GM19468 (cell line): ENCODE measurements around the gene VWA3B.

Source experiments
- ATAC-seq: cut with Tn5 transposase; IDR thresholded peaks from one replicate; pipeline ENCODE4 v1.9.1; 2021; ENCODE audit warnings: mild to moderate bottlenecking, moderate library complexity, moderate number of reproducible peaks; ENCODE audit not compliant: unreplicated experiment; ENCODE audit errors: extremely low read depth

VWA3B gene

DNA sequence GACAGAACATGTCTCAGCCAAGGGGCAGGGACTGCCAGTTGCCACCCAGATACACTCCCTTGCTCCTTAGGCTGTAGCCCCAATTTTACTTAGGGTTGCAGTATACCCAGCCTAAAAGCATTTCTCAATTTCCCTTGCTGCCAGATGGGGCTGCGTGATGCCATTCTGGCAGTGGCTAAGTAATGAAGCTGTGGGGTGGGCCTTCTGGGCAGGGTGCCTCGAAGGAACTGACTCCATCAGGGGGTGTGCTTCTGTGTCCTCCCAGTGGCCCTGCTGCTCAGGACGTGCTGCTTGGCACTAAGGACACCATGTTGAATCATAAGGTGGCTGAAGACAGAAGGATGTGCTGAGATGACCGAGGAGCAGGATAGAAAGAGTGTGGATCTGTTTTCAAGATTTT, 74.2 kb downstream of the VWA3B start:
- no peak for ATAC-seq

DNA sequence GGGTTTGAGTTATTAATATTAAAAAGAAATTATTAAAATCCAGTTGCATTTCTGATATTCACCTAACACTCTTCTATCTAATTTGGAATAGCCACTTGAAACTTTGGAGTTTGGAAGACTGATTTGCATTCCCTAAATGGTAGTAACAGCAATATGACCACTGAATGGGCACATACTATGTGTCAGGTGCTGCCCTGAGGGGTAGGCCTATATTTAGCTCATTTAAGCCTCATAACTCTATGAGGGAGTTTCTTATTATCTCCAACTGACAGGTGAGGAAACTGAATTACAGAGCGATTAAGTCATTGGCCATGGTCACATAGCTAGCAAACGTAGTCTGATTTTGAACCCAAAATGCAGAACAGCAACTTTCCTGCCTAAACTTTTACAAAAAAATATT, 77.3 kb downstream of the VWA3B start:
- no peak for ATAC-seq

DNA sequence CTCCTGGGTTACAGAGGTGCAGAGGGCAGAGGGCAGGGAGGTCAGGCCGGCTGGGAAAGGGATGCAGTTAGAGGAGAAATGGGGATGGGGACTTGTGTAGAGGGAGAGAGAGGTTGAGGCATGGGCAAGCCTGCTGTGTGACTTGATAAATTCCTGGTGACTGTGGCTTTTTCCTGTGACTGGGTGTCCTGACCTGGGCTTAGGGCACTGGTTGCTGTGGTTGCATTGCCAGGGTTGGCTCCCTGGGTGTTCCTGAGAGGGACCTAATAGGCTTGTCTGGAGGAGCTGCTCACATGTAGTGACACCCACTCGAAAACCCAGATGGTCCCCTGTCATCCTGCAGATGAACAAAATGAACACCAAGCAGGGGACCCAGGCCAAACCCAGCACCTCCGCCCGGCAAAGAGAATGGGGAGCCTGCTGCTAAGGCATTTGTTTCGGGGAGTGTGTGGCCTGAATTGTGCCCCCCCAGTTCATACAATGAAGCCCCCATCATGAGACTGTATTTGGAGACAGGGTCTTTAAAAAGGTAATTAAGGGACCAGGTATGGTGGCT, 78.6 kb downstream of the VWA3B start:
- ATAC-seq: no peak

DNA sequence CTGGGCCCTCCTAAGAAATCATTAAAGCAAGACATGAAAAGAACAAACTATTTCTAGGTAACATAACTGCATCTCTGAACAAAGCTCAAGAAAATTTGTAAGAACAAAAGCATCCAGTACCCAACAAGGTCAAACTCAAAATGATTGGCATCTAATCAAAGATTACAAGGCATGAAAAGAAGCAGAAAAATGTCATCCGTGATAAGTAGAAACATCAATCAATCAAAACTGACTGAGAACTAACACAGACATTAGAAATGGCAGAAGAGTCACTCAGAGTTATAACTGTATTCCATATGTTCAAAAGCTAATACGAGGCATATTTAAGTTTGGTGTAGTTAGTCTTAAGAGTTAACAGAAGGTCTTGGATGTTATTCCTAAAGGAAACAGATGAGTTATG, 80.9 kb downstream of the VWA3B start:
- ATAC-seq: no peak

DNA sequence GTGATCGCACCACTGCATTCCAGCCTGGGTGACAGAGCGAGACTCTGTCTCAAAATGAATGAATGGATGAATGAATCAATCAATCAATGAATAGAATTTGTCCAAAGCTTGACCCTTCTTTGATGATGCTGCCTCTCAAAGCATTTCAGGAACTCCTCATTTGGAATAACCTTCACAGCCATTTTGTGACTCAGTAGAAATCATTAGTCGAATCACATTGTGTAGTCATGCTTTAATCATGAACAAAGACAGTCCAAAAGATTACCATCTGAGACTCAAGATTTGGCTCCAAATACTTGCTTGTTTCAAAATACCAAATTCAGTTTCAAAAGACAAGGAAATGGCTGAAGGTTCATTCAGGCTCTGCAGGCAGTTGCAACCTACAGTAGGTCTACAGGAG, 83.1 kb downstream of the VWA3B start:
- ATAC-seq: no peak

DNA sequence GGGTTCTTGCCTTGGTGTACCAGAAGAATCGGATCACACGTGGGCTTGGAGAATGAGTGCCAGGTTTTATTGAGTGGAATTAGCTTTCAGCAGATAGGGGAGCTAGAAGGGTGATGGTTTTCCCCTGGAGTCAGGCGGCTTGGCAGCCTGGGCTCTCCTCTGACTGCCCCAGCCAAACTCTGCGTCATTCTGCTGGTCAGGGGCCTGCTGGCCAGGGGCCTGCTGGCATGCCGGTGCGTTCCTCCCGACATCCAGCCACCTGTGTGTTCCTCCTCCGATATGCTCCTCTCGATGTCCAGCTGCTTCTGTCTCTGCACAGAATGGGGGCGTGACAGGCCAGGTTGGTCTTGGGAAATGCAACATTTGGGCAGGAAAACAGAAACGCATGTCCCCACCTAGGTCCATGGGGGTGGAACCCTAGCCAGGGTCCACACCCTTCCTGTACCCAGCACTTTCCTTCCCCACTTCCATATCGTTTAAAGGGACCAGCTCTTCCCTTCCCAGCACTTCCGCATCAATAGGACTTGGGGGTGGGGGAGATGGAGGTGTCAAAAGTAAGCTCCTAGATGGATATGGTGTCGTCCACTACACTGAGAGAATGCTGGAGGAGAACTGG, 85.3 kb downstream of the VWA3B start:
- no peak for ATAC-seq

DNA sequence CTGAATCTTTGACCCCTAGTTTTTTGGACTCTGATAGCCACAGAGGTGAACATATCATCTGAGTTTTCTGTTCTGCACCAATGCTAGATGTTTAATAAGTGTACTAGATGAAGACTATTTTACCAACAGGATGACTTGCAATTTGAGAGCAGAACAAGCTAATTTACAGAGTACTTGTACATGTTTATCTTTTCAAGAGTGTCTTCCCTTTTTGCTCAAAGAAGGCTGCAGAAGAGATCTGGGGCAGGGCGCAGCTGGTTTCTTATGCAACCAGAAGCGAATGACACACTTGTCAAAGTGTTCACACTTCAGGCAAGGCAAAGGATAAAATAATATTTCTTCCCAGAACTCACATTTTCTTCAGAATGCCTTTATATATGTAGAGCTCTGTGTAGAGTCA, 86.0 kb downstream of the VWA3B start:
- ATAC-seq: no peak

DNA sequence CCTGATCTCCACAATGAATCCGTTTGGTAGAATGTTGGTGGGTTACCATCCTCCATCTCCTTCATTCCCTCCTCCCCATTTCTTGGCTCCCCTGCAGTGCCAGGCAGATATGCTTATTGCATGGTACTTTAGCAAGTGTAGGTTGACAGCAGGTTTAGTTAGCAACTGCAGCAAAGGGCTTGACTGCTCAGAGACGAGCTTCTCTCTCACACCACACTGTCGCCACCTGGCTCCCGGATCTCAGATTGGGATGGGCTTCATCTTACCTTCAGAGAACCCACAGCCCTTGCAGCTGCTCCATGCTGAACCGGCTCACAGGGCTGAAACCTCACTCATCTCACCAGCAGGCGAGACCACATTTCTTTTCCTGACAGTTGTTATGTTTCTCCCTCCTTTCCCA, 88.8 kb downstream of the VWA3B start:
- ATAC-seq: no peak

DNA sequence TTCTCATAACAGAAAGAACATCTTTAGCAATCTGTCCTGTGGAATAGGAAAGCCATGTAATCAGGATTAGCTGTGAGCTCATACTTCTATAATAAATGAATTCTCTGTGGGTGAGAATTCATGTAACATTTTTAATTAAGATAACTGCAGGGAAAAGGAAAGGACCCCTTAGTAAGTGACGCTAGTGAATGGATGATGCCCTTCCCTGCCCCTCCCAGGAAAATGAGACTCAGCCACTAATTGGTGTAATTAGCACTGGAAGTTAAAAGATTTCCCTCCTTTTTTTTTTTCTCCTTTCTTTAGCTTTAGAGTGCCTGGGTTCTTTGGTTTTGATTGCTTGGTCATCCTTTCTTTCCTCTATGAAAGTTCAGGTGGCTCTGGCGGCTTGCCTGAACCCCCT, 90.3 kb downstream of the VWA3B start:
- ATAC-seq: no peak

DNA sequence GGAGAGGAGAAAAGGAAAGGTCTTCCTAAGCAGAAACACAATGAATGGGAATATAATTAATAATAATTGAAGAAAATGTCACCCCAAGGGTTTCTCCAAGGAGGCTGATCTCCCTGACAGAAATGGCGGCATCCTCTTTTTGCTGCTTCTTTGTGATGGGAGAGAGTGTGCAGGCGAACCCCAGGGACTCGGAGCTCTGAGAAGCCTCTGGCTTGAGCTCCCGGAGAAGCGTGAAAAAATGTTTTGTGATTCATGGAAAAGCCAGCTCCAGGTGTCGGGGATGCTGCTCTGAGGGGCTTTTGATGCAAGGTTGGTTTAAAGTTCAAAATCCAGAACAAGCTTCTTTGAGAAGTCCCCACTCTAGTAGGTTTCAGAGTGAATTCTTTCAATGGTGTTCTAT, 91.0 kb downstream of the VWA3B start:
- ATAC-seq: no peak

DNA sequence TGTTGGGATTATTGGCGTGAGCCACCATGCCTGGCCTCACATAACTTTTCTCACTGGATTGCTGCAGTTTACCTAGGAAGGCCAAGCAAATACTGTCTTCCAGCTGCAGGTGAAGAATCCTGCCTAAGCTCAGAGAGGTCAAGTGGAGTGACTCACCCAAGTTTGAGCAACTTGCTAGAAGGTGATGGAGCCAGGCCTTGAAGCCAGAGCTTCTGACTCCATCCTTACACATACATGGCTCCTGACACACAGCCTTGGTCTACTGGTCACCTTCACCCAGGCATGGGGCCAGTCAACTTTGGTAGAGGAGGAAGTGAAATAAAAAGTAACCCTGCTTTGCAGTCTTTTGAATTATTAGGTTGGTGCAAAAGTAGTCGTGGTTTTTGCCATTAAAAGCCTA, 93.5 kb downstream of the VWA3B start:
- ATAC-seq: no peak

DNA sequence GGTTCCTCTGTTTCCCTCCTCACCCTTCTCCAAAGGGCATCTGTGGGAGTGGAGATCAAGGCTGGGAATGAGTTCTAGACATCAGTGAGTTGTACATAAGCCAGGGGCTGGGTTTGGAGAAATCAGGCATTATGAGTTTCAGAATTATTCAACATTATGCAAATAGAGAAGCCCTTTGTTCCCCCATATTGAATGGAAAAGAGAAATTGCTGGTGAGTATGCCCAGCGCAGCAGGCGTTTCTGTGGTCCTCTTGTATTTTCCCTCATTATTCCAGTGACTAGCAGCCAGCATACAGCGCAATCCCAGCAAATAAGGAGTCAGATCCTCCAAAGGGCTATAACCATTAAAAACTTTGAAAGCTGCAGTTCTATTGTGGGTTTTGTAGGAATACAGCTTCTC, 94.4 kb downstream of the VWA3B start:
- ATAC-seq: no peak

DNA sequence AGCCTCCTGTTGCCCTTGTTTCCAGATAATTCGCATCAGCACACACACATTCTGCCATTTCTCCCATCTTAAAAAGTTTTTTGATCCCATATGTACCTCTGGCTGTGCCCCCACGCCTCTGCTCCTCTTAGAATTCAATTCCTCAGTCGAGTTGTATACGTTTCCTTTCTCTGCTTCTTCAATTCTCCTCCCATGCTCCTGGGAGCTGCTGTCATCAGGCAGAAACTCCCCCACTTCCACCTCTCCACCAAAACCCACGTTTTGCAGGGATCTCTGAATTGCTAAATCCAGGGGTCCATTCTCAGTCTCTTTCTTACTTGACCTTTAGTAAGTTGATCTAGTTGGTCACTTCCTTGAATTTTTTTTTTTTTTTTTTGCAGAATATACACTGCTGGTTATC, 98.8 kb downstream of the VWA3B start:
- no peak for ATAC-seq

DNA sequence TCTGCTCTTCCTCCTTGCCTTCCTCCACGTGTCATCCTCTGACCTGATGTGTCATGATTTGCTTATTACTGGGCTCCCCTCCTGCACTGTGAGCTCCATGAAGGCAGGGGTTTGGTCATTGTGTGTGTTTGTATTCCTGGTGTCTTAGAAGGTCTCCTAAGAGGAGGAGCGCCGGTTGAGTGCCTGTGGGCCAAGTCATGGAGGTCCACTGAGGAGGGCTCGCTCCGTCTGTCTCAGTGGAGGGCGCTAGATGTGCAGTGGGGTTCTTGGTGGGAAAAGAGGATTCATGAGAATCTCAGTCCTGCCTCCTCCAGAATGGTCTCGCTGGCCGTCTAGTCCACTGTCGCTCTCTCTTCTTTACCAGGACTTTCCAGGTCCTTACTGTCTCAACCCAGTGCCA, 100.2 kb downstream of the VWA3B start:
- no peak for ATAC-seq

DNA sequence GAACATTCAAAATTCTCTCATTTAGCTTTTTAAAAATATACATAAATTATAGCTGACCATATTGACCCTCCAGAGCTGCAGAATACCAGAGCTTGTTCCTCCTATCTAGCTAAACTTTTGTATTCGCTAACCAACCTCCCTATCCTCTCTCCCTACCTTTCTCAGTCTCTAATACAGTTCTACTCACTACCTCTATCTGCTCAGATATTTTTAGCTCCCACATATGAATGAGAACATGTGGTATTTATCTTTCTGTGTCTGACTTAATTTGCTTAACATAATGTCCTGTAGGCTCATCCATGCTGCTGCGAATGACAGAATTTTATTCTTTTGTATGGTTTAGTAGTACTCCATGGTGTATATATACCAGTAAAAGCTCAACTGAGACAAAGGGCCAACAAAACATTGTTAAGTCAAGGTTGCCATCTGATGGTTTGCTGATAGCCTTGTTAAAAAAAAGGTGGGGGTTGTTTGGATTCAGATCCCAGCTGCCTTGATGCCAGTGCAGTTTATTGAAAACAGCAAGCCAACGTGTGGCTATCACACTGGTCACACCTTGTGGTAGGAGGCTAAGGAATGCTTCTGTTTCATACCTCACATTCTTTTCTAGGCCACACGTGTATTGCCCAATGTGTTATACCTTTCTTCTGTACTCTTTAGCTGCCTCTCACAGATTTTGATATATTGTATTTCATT, 101.5 kb downstream of the VWA3B start:
- no peak for ATAC-seq

DNA sequence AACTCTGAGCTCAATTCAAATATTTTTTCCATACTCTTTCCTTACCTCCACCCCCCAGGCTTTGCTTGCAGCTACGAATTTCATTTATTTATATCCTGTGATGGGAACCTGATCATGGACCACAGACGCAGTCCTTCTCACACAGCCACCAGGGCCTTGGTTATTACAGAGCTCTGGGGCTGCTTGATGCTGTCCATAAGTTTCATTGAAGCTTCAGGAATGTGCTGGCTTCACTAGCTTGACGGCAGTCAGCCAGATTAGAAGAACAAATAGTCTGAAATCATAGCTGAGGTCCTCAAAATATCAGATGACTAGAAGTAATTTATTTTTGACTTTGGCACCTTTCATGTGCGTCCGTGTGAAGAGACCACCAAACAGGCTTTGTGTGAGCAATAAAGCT, 104.9 kb downstream of the VWA3B start:
- ATAC-seq: no peak

DNA sequence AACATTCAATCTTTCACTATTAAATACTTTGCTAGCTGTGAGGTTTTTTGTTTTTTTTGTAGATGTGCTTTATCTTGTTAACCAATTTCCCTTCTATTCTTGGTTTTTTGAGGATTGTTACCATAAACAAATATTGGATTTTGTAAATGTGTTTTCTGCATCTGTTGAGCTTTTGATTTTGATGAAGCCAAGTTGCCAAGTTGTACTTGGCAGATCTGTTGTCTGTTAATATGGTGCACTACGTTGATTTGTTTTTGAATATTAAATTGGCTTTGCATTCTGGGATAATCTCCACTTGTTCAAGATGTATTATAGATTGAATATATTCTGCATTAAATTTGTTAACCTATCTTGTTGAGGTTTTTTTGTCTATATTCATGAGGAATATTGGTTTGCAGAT, 114.6 kb downstream of the VWA3B start:
- ATAC-seq: no peak

DNA sequence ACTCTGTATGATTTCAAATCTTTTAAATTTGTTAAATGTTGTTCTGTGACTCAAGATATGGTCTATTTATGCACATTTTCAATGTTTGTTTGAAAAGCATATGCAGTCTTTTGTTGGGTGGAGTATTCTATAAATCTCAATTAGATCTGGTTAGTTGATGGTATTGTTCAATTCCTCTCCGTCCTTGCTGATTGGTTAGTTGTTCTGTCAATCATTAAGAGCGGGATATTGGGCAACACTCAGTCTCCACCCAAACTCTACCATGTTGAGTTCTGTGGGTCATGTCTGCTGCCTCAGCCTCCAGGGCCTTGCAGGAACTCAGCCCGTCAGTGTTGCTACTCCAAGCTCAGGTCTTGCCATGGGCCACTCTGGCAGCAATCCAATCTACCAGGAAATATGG, 118.9 kb downstream of the VWA3B start:
- no peak for ATAC-seq

DNA sequence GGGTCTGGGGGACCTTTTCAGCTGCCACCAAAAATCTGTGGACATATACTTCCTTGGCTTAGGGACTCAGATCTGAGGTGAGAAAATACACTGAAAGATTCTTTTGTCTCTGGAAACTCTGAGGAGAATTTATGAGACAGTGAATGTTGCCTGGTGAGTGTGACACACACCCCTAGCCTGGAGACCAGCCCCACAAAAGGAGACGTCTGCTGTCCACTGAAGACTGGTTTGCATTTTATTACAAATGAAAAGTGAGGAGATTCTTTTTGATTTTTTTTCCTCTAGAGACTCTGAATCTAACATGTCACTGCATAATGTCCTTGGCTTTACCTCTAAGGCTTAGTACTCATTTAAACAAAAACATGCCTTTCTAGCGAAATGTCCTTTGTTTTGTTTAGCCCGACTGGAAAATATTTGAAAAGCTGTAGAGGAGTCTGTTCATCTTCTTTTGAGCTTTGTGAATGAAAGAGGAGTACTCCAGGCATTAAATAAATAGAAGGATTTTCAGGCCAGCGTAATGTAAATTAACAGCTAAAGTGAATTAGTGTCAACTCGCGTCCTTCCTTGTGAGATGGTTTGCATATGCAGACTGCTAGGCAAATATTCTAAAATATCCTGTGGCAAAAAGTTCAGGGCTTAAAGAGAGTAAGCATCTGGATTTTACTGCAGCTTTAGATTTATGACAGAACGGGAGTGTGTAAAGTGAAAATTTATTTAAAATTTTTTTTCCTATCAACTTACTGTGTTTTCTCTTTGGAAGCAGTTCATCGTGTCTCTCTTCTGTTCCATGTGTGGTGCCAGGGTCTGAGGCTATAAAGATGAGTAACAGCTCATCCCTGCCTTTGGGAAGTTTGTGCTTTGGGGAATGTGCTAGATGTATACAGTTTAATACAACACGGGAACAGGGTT, 125.4 kb downstream of the VWA3B start:
- ATAC-seq: no peak

DNA sequence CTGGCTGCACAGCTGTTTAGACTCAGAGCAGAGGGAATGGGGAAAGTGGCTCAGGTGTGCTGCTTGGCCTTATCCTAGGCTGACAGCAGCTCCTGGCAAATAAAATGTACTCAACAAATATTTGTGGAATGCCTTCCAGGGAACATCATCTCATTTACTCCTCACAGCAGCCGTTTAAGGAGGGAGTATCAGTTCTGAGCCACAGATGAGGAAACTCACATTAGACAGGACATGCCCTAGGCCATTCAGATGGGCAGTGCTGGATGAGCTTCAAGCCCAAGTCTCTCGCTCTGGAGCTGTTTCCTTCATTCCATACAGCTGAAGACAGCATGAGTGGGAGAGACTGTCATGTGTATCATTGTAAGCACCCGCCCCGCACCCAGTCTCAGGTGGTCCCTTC, 129.6 kb downstream of the VWA3B start:
- no peak for ATAC-seq

DNA sequence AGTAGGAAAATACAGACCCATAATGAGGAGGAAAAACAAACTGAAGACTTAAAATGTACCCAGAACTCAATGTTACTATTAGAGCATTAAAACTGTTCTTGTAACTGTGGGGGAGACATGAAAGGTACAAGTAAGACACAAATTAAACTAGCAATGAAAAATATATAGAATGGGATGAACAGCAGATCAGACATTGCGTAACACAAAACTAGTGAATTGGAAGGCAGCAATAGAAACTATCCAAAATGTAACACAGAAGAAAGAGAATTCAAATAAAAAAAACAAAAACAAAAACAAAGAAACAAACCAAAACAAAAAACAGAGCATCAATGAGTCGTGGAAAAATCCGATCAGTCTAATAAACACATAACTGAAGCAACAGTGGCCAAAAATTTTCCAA, 132.2 kb downstream of the VWA3B start:
- no peak for ATAC-seq
